H1 (cell line): ENCODE measurements around the gene TMBIM4. TPM values are rescaled to one million over a fixed set of nuclear protein-coding genes. Genes with fewer than 3 reads are reported as not detected.

Experiments used
- CTCF ChIA-PET: fragments of 300-600 bp; sonication (Branson Sonifier 250); formaldehyde crosslinking; loops from one replicate; lab custom pipeline; 2021; ENCODE audit not compliant: partially characterized antibody; lab: Charles Lee
- POLR2A ChIA-PET: fragments of 300-600 bp; sonication (Branson Sonifier 250); formaldehyde crosslinking; loops from one replicate; lab custom pipeline; 2021; ENCODE audit warnings: inconsistent platforms; ENCODE audit not compliant: partially characterized antibody; lab: Charles Lee
- DNase-seq, 2 experiments: peaks; one replicate each; pipeline versions ENCODE4 v3.0.0 to v3.0.0-alpha.2; 2010 to 2022; ENCODE audit warnings: low spot score in 2 of 2, low read depth in 1 of 2, mixed read lengths in 1 of 2
- FAIRE-seq: peaks from 2 replicates; lab custom pipeline; 2011; peaks lifted over from hg19 to GRCh38; lab: Jason Lieb, UNC
- H2AFZ ChIP-seq: 2 replicates; pipeline ENCODE4 v1.8.1; 2012; ENCODE audit warnings: low read length, inconsistent platforms
- H2AK5ac ChIP-seq: 2 replicates; pipeline ENCODE4 v1.6.1; 2013; ENCODE audit warnings: low read depth, low read length
- H2BK120ac ChIP-seq: replicated peaks from 2 replicates; pipeline ENCODE3; 2013; ENCODE audit warnings: low read depth, low read length, inconsistent platforms
- H2BK12ac ChIP-seq: 2 replicates; pipeline ENCODE4 v1.6.1; 2013; ENCODE audit warnings: low read depth, low read length
- H2BK15ac ChIP-seq: 2 replicates; pipeline ENCODE4 v1.6.1; 2013; ENCODE audit warnings: low read length
- H2BK20ac ChIP-seq: 2 replicates; pipeline ENCODE4 v1.6.1; 2013; ENCODE audit warnings: low read length
- H2BK5ac ChIP-seq: 2 replicates; pipeline ENCODE4 v1.6.1; 2013; ENCODE audit warnings: low read depth, low read length
- H3K14ac ChIP-seq: 2 replicates; pipeline ENCODE4 v1.6.1; 2013; ENCODE audit warnings: inconsistent platforms; ENCODE audit not compliant: insufficient read length
- H3K18ac ChIP-seq: 2 replicates; pipeline ENCODE4 v1.6.1; 2013; ENCODE audit warnings: low read length; ENCODE audit errors: extremely low read depth
- H3K23ac ChIP-seq: 2 replicates; pipeline ENCODE4 v1.6.1; 2013; ENCODE audit warnings: inconsistent platforms; ENCODE audit not compliant: insufficient read length
- H3K23me2 ChIP-seq: 2 replicates; pipeline ENCODE4 v1.6.1; 2013; ENCODE audit warnings: low read depth, low read length
- H3K27ac ChIP-seq: 2 replicates; pipeline ENCODE4 v1.6.1; 2011; ENCODE audit warnings: low read depth, low read length, inconsistent platforms
- H3K27me3 ChIP-seq, 4 experiments: replicated peaks in 1 of 4; 1 replicate in 1 of 4; 2 replicates in 3 of 4; pipeline versions ENCODE4 v1.6.1 to v1.8.1; 2011 to 2013; ENCODE audit warnings: low read length in 3 of 4, mild to moderate bottlenecking in 3 of 4, inconsistent platforms in 2 of 4, mixed read lengths in 2 of 4, moderate library complexity in 1 of 4; ENCODE audit not compliant: control insufficient read depth in 3 of 4, insufficient read depth in 3 of 4; ENCODE audit errors: extremely low read depth in 1 of 4
- H3K36me3 ChIP-seq, 4 experiments: 2 replicates each; pipeline versions ENCODE4 v1.6.1 to v1.8.1; 2011 to 2013; ENCODE audit warnings: mild to moderate bottlenecking in 4 of 4, low read length in 3 of 4, moderate library complexity in 2 of 4, control low read depth in 1 of 4, inconsistent platforms in 1 of 4; ENCODE audit not compliant: insufficient read depth in 4 of 4, control insufficient read depth in 2 of 4
- H3K4ac ChIP-seq: replicated peaks from 2 replicates; pipeline ENCODE3; 2013; ENCODE audit warnings: low read length, low read depth, mixed read lengths, inconsistent platforms; ENCODE audit not compliant: insufficient read length
- H3K4me1 ChIP-seq, 4 experiments: replicated peaks in 1 of 4; 1 replicate in 1 of 4; 2 replicates in 3 of 4; pipeline versions ENCODE4 v1.6.1 to v1.8.1; 2011 to 2013; ENCODE audit warnings: low read length in 3 of 4, inconsistent platforms in 2 of 4, mixed read lengths in 1 of 4; ENCODE audit not compliant: insufficient read depth in 4 of 4, control insufficient read depth in 3 of 4
- H3K4me2 ChIP-seq, 2 experiments: 2 replicates each; pipeline versions ENCODE4 v1.6.1 to v1.8.1; 2011 to 2013; ENCODE audit warnings: low read depth in 2 of 2, low read length in 2 of 2, control low read depth in 1 of 2, inconsistent platforms in 1 of 2, mild to moderate bottlenecking in 1 of 2; ENCODE audit not compliant: insufficient read depth in 1 of 2
- H3K4me3 ChIP-seq, 4 experiments: fragments of 200-600, 300-600 bp in 1 of 4; sonication (generic), shearing (Covaris generic), sonication (Bioruptor Twin) in 1 of 4; 2 replicates each; pipeline versions ENCODE4 v1.5.1 to v1.8.1; 2011 to 2016; ENCODE audit warnings: low read length in 4 of 4, low read depth in 3 of 4, control low read depth in 2 of 4, inconsistent platforms in 2 of 4, mild to moderate bottlenecking in 2 of 4, mixed read lengths in 1 of 4, moderate library complexity in 1 of 4; ENCODE audit not compliant: insufficient read depth in 2 of 4; ENCODE audit errors: extremely low read depth in 1 of 4
- H3K56ac ChIP-seq: replicated peaks from 2 replicates; pipeline ENCODE3; 2013; ENCODE audit warnings: low read depth, mild to moderate bottlenecking, mixed read lengths, low read length, inconsistent platforms; ENCODE audit not compliant: insufficient read length
- H3K79me1 ChIP-seq: 2 replicates; pipeline ENCODE4 v1.6.1; 2013; ENCODE audit warnings: low read depth, low read length, control low read depth
- H3K79me2 ChIP-seq, 2 experiments: 2 replicates each; pipeline versions ENCODE4 v1.6.1 to v1.8.1; 2012 to 2013; ENCODE audit warnings: low read length in 2 of 2, mild to moderate bottlenecking in 2 of 2, inconsistent platforms in 1 of 2; ENCODE audit not compliant: insufficient read depth in 2 of 2, control insufficient read depth in 1 of 2
- H3K9ac ChIP-seq, 4 experiments: replicated peaks in 1 of 4; 1 replicate in 1 of 4; 2 replicates in 3 of 4; pipeline versions ENCODE4 v1.6.1 to v1.8.1; 2011 to 2013; ENCODE audit warnings: low read depth in 3 of 4, low read length in 3 of 4, control low read depth in 2 of 4, mild to moderate bottlenecking in 2 of 4, moderate library complexity in 2 of 4, inconsistent platforms in 1 of 4; ENCODE audit errors: extremely low read depth in 1 of 4
- H3K9me3 ChIP-seq, 2 experiments: 2 replicates each; pipeline versions ENCODE4 v1.6.1 to v1.8.1; 2012 to 2013; ENCODE audit warnings: mild to moderate bottlenecking in 2 of 2, moderate library complexity in 2 of 2, control low read depth in 1 of 2, inconsistent platforms in 1 of 2, low read depth in 1 of 2, low read length in 1 of 2, mixed read lengths in 1 of 2; ENCODE audit not compliant: insufficient read depth in 2 of 2
- H4K20me1 ChIP-seq, 2 experiments: replicated peaks in 1 of 2; 2 replicates each; pipeline versions ENCODE3 to v1.8.1; 2011 to 2013; ENCODE audit warnings: inconsistent platforms in 2 of 2, low read length in 2 of 2, mild to moderate bottlenecking in 1 of 2; ENCODE audit not compliant: insufficient read depth in 2 of 2, control insufficient read depth in 1 of 2
- H4K5ac ChIP-seq: 2 replicates; pipeline ENCODE4 v1.6.1; 2013; ENCODE audit warnings: low read length, low read depth, mixed read lengths, inconsistent platforms; ENCODE audit not compliant: insufficient read length
- H4K8ac ChIP-seq: 2 replicates; pipeline ENCODE4 v1.8.0; 2013; ENCODE audit warnings: mild to moderate bottlenecking, moderate library complexity, low read length, inconsistent platforms; ENCODE audit not compliant: insufficient read depth; ENCODE audit errors: extremely low read depth
- H4K91ac ChIP-seq: replicated peaks from 2 replicates; pipeline ENCODE3; 2013; ENCODE audit warnings: low read length, mixed read lengths, inconsistent platforms; ENCODE audit not compliant: insufficient read length
- CEBPB ChIP-seq: IDR thresholded peaks from 2 replicates; pipeline ENCODE4 v1.6.1; 2012; ENCODE audit warnings: low read depth, low read length
- polyA plus RNA-seq, 7 experiments: library from polyadenylated mRNA; depleted of rRNA in 3 of 7; stranded (reverse) in 5 of 7; unstranded in 2 of 7; fragments of >200 nt in 5 of 7; fragments of 200-250 nt in 2 of 7; gene quantifications; 1 replicate in 5 of 7; 2 replicates in 1 of 7; 4 replicates in 1 of 7; pipeline versions ENCODE4 v1.2.1 to v1.2.3, GENCODE V29; 2011 to 2013; ENCODE audit warnings: missing spikeins in 2 of 7, mixed read lengths in 2 of 7
- total RNA-seq: library from RNA; stranded (reverse); fragmentation: NEBNext Ultra II Directional; extraction: Animal tissue kit (Norgen Biotek cat#: 25700); gene quantifications from 2 replicates; pipeline ENCODE4 v1.2.1, GENCODE V29; 2021

The TMBIM4 gene
- total and polyA plus RNA-seq, 2 of the 8 experiments (the other 6 are each of a cell fraction or from before 2014, with no cell fraction given), result 12.8 to 46.6 TPM

DNA sequence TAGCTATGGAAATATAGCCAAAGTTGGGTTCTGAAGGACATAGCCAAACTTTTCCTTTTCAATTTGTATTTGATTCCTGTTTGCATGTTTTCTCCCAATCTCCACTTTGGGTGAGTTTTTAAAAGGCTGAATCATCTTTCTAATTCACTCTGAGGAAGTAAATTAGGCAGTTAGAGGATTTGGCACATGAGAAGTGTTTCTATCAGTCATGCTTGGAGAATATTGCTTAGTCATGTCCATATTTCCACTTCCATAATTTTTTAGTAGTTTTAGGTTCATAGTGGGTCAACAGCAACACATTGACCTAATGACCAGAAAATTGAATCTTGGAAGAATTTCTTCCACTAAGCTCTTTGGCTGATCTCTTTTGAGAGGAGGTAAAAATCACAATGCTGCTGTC, 41.0 kb upstream of the TMBIM4 start:
- H2BK15ac ChIP-seq, result no peak overlapping the region
- H3K79me2 ChIP-seq, result no peaks in the 10 kb centered on the region
- TF ChIP-seq CEBPB, result no peak
- ChIA-PET POLR2A (interaction anchor here (0.5 kb wide), 1 partner anchor 61 kb away, joined by 3 read pairs; no protein-coding TSS in a partner anchor), CTCF (no interaction called here)
- H4K20me1 ChIP-seq, result no peaks in the 10 kb centered on the region
- H2BK12ac ChIP-seq, result no peak overlapping the region
- no peak overlapping the region for H3K9ac ChIP-seq
- no peak overlapping the region for H3K18ac ChIP-seq
- no peak overlapping the region for H4K91ac ChIP-seq
- H2AK5ac ChIP-seq, result no peak overlapping the region
- no peak overlapping the region for H3K4me3 ChIP-seq
- no peak overlapping the region for H2BK20ac ChIP-seq
- H3K9me3 ChIP-seq, result no peaks in the 10 kb centered on the region
- no peak overlapping the region for H2BK120ac ChIP-seq
- DNase-seq (no peak), FAIRE-seq (no peak)
- no peak overlapping the region for H3K56ac ChIP-seq
- no peak overlapping the region for H4K5ac ChIP-seq
- H3K23ac ChIP-seq, result no peak overlapping the region
- no peaks in the 10 kb centered on the region for H3K79me1 ChIP-seq
- H4K8ac ChIP-seq, result no peak overlapping the region
- no peak overlapping the region for H2AFZ ChIP-seq
- H2BK5ac ChIP-seq, result no peak overlapping the region
- no peak overlapping the region for H3K27ac ChIP-seq
- H3K36me3 ChIP-seq, result no peaks in the 10 kb centered on the region
- H3K23me2 ChIP-seq, result no peaks in the 10 kb centered on the region
- H3K4me1 ChIP-seq, result no peaks in the 10 kb centered on the region
- no peak overlapping the region for H3K4me2 ChIP-seq
- no peak overlapping the region for H3K14ac ChIP-seq
- no peak overlapping the region for H3K4ac ChIP-seq
- no peaks in the 10 kb centered on the region for H3K27me3 ChIP-seq
